Left ventricle myocardium inferior (tissue), 1 donor: Measurements from ENCODE around the gene CCDC187. TPM values are rescaled to one million over a fixed set of nuclear protein-coding genes. Genes with fewer than 3 reads are reported as not detected.

ENCODE experiments used
- DNase-seq: peaks from one replicate; pipeline ENCODE4 v3.0.0-alpha.2; 2020
- H3K27ac ChIP-seq: fragments of 200-600 bp; replicated peaks from 2 replicates; pipeline ENCODE4 v1.8.0; 2021
- H3K27me3 ChIP-seq: fragments of 200-600 bp; 2 replicates; pipeline ENCODE4 v1.8.0; 2021; ENCODE audit warnings: low read depth
- H3K36me3 ChIP-seq: fragments of 200-600 bp; 2 replicates; pipeline ENCODE4 v1.8.0; 2021
- H3K4me1 ChIP-seq: fragments of 200-600 bp; 2 replicates; pipeline ENCODE4 v1.8.0; 2021
- H3K4me3 ChIP-seq: fragments of 200-600 bp; 2 replicates; pipeline ENCODE4 v1.8.0; 2021; ENCODE audit warnings: mild to moderate bottlenecking, moderate library complexity
- H3K9me3 ChIP-seq: fragments of 200-600 bp; replicated peaks from 2 replicates; pipeline ENCODE4 v1.8.0; 2021
- CTCF ChIP-seq: fragments of 200-600 bp; IDR thresholded peaks from 2 replicates; pipeline ENCODE4 v1.8.0; 2021; ENCODE audit warnings: antibody characterized with exemption, mild to moderate bottlenecking, borderline replicate concordance
- intact Hi-C: fragments of 100-400 bp; cut with micrococcal nuclease; formaldehyde crosslinking; loops from one replicate; pipeline ENCODE4 v1.11.0; 2022
- total RNA-seq: library from RNA; stranded (reverse); fragmentation: NEBNext Ultra II Directional; extraction: Animal tissue kit (Norgen Biotek cat#: 25700); gene quantifications from one replicate; pipeline ENCODE4 v1.2.1, GENCODE V29; 2021
- donor health status: DM: no; HTN: yes; CAD: no; lungs with severe emphysema.

CCDC187 gene
- total RNA-seq, 1 donor from 2014 or later: not detected

GRCh38 chr9:136253246-136254130 is 50.4 kb downstream of the CCDC187 start:
- Histone ChIP-seq H3K4me1 (peaks cover 8% of the 10 kb centered on the region), H3K9me3 (no peaks in the 10 kb centered on the region), H3K36me3 (no peaks in the 10 kb centered on the region), H3K4me3 (no peak overlapping the region), H3K27me3 (peaks cover 56% of the 10 kb centered on the region), H3K27ac (no peak overlapping the region)
- no peak for TF ChIP-seq CTCF
- DNase-seq: no peak
- intact Hi-C loops: no loop called here

DNA sequence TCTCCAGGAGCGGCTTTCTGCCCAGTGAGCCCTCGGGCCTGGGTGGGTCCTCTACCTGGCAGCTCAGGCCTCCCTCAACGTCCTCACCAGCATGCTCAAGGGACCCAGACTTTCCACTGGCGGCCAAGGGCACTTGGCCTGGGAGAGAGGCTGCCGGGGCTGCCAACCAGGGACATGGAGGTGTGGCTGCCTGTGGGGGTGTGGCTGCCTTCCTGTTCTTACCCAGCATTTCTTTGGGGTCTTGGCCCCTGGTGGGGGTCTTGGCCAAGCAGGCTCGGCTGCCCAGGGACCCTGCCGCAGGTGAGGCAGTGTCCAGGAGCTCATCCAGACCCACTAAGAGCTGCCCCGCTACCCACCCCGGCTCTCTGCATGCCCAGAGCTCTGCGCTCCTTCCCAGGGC is 51.0 kb downstream of the CCDC187 start:
- peaks cover 8% of the 10 kb centered on the region for H3K4me1 ChIP-seq
- H3K27ac ChIP-seq: no peak overlapping the region
- TF ChIP-seq CTCF: no peak
- no peak overlapping the region for H3K4me3 ChIP-seq
- no peaks in the 10 kb centered on the region for H3K36me3 ChIP-seq
- intact Hi-C loops: no loop called here
- DNase-seq: no peak
- no peaks in the 10 kb centered on the region for H3K9me3 ChIP-seq
- peaks cover 50% of the 10 kb centered on the region for H3K27me3 ChIP-seq

DNA sequence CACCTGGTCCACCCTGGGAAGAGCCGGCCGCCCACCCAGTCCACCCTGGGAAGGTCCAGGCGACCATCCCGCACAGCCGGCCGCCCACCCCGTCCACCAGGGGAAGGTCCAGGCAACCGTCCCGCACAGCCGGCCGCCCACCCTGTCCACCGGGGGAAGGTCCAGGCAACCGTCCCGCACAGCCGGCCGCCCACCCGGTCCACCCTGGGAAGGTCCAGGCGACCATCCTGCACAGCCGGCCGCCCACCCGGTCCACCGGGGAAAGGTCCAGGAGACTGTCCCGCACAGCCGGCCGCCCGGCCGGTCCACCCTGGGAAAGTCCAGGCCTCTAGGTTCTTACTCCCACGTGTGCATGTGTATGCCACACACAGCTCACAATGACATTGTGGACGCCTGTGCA is 51.6 kb downstream of the CCDC187 start:
- Histone ChIP-seq H3K4me1 (peaks cover 8% of the 10 kb centered on the region), H3K4me3 (no peak overlapping the region), H3K27ac (no peak overlapping the region), H3K36me3 (no peaks in the 10 kb centered on the region), H3K9me3 (no peaks in the 10 kb centered on the region), H3K27me3 (peaks cover 44% of the 10 kb centered on the region)
- no peak for TF ChIP-seq CTCF
- DNase-seq: no peak
- intact Hi-C loops: no loop called here

DNA sequence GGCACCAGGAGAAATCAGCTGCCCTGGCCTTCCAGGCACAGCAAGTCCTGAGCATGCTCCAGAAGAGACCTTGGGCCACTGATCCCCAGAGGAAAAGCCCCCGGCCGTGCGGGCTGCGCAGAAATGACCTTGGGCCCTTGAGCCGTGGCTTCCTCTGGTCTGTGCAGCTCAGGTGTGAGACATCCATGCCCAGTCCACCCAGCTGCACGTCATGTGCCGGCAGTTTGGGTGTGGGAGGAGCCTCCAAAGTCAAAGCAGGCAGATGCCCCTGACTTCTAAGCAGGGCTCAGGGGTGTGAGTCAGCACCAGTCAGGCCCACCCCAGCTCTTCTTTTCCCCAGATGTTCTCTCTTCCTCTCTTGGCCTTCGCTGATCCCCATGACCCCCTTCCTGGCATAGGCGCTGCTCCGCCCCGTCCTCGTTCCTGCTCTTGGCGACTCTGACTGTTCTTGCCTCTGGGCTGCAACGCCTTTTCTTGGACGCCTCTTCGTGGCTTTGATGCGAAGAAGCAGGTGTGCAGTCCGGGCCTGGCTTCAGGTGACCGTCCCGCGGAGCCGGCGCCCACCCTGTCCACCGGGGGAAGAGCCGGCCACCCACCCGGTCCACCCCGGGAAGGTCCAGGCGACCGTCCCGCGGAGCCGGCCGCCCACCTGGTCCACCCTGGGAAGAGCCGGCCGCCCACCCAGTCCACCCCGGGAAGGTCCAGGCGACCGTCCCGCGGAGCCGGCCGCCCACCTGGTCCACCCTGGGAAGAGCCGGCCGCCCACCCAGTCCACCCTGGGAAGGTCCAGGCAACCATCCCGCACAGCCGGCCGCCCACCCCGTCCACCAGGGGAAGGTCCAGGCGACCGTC is 52.4 kb downstream of the CCDC187 start:
- no peak for TF ChIP-seq CTCF
- no peaks in the 10 kb centered on the region for H3K9me3 ChIP-seq
- H3K4me3 ChIP-seq: no peak overlapping the region
- no peak for DNase-seq
- H3K4me1 ChIP-seq: peaks cover 8% of the 10 kb centered on the region
- peaks cover 38% of the 10 kb centered on the region for H3K27me3 ChIP-seq
- intact Hi-C loops: no loop called here
- no peak overlapping the region for H3K27ac ChIP-seq
- no peaks in the 10 kb centered on the region for H3K36me3 ChIP-seq

- Histone ChIP-seq H3K9me3 (no peaks in the 10 kb centered on the region), H3K27ac (no peak overlapping the region), H3K27me3 (peaks cover 30% of the 10 kb centered on the region), H3K4me3 (no peak overlapping the region), H3K36me3 (no peaks in the 10 kb centered on the region), H3K4me1 (peaks cover 13% of the 10 kb centered on the region)
- intact Hi-C loops: no loop called here
- no peak for TF ChIP-seq CTCF
- DNase-seq: no peak
These were observed 53.2 kb downstream of the CCDC187 start for GRCh38 chr9:136250676-136251075.
